HG03039 (cell line): ENCODE data around the gene MOGAT3.

ENCODE experiments used
- ATAC-seq: cut with Tn5 transposase; IDR thresholded peaks from one replicate; pipeline ENCODE4 v1.9.1; 2021; ENCODE audit warnings: mild to moderate bottlenecking, moderate library complexity; ENCODE audit not compliant: unreplicated experiment

Gene MOGAT3

DNA sequence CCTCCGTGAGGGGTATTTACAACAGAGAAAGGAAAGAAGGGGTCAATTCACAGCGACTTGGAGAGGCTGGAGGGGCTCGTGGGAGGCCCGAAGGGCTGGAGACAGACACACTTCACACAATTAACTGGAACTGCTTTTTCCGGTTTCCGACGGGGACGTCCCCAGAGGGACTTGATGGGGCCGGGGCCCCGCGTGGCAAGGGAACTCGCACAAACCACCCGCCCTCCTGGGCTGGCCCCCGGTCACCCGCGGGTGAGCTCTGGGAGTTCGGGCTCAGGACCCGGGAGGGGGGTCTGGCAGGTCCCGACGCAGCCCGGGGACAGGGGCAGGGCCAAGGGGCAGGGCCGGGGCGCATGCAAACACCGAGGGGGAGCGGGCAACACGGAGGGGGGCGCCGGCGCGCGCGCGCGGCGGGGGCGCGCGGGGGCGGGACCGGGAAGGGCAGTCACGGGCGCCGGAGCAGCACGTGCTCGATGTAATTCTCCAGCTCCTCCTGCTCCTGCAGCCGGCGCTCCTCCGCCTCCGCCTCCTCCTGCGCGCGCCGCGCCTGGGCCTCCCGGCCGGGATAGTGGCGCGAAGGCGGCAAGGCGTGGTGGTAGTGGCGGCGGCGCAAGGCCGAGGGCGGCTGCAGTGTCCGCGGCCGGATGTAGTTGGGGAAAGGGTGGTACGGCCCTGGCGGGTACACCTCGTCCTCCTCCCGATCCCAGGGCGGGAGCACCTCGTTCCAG is 38.1 kb downstream of the MOGAT3 start:
- ATAC-seq: no peak

DNA sequence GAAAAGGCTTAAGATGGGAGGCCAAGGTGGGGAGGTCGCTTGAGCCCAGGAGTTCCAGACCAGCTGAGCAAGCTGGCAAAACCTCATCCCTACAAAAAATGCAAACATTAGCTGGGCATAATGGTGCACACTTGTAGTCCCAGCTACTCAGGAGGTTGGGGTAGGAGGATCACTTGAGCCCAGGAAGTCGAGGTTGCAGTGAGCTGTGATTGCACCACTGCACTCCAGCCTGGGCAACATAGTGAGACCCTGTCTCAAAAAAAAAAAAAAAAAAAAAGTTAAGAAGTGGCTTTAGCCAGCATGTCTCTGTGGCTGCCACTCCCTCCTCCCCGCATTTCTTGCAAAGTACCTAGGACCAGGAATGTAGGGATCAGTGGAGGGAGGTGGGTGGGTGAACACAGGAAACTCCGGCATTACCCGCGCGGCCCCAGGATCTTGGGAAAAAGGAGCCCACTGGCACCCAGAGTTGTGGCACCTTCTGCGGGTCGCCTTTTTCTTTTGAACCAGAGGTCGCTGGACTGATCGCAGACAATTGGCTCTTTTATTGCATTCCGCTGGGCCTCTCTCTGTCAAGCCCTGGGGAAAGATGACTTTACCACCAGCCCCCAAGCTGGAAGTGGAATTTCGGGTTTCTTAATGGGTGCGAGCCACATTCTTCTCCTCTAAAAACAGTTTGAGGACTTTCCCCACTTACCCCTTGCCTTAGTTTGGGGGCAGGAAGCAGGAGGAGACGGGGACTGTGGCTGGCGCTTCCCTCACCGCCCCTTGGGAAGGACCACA is 39.0 kb downstream of the MOGAT3 start:
- no peak for ATAC-seq

DNA sequence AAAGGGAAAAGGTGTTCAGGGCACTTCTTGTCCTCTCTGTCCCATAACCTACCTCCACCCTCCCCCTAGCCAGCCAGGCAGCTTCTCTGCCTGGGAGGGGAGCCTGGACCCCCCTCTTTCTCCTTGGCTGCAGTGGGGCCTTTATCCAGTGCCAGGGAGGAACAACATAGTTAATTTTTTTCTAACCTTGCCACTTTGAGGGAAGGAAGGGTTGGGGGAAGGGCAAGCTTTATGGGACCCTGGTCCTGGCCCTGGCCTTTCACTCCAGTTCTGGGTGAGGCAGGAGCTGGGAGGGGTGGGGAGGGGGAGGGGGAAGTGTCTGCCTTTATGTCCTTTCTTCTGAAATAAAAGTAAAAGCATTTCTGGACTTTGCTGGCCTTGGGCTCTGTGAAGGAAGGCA is 39.9 kb downstream of the MOGAT3 start:
- no peak for ATAC-seq

DNA sequence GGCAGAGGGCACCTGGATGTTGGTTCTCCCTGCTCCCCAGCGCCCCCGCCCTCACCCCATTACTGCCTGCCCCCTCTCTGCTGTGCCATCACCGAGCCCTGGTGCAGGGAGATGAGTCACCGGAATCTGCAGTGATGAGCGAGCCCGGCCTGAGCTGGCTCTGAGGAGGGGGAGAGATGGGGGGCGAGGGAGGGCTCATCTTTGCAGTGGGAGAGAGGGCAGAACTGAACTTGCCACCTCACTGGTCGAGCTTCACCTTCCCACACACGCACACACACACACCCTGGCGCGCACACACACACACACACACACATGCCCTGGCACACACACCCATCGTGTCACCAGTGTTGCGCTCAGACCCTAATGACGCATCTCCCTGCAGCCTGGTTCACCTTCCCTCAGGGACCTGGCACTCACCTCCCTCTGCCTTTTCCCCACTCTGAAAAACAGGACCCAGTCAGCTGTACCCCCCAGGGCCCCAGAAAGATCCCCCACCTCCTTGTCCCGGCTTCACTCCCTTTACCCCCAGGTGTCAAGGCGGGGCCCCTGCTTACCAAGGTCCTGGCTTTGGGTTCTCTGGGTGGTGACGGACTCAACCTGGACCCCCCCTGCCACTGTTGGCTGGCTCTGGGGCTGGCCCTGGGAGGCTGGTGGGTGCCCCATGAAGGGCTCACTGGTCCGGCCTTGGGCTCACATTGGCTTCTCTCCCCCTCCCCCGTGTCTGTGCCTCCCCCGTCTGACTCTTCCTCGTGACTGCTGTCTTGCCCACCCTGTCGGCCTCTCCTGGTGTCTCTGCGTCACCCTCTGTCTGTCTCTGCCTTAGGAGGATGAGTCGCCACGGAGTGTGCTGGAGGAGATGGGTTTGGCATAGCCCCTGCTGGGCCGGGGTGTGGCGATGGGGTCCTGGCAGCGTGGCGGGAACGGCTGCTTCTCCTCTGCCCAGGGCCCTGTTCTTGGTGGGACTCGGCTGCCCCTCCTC is 40.9 kb downstream of the MOGAT3 start:
- ATAC-seq: no peak

DNA sequence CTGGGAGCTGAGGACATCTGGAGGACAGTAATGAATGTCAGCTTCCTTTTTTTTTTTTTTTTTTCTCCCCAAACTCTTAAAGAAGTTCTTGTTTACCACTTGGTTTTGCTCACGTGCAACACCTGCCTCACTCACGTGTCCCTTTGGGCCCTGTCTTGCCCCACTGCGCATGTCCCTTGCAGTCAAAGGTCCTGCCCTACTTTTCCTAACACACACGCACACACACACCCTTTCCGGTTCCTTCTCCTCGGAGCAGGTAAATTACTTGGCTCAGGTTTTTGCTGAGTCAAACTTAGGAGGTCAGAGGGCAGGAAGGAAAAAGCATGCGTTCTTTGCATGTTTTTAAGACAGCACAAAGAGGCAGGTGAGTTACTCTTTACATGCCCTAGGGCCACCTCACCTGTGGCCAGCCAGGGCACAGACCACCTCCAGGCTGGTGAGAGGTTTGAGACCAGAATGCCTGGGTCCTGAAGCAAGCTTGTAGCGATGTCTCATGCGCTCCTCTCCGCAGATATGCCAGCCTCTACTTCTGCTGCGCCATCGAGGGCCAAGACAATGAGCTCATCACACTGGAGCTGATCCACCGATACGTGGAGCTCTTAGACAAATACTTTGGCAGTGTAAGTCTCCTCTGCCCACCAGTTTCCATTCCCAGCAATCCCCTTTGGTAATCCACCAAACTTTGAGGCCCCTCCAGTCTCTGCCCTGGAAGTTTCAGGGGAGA is 43.8 kb downstream of the MOGAT3 start:
- no peak for ATAC-seq

DNA sequence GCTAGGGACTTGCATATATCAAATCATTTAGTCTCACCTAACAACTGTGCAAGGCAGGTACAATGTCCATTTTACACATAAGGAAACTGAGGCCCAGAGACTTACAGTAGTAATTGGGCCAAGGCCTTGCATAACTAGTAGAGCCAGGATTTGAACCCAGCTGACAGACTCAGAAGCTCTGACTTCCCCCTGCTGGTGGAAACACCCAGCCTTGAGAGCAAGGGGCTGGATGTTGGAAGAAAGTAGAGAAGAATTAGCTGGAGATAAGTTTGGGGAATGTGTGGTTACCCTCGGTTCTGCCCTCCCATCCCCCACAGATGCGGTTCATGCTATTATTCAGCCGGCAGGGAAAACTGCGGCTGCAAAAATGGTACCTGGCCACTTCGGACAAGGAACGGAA is 44.6 kb downstream of the MOGAT3 start:
- no peak for ATAC-seq

DNA sequence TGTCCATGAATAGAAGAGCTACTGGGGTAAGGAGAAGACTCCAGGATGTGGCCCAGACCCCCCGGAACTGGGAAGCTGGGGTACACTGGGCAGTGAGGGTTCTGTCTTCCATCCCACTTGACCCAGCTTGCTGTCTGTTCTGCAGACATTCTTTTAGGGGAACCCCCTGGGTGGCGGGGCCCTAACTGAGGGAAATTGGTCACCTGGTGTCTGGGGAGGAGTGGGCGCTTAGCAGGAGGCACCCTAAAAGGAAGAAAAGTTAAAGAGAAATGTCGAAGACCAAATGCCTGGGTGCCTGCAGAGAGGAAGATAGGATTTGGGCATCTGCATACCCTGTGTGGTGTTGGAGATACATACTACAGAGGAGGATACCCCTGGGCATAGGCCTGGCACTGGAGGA is 45.5 kb downstream of the MOGAT3 start:
- no peak for ATAC-seq

DNA sequence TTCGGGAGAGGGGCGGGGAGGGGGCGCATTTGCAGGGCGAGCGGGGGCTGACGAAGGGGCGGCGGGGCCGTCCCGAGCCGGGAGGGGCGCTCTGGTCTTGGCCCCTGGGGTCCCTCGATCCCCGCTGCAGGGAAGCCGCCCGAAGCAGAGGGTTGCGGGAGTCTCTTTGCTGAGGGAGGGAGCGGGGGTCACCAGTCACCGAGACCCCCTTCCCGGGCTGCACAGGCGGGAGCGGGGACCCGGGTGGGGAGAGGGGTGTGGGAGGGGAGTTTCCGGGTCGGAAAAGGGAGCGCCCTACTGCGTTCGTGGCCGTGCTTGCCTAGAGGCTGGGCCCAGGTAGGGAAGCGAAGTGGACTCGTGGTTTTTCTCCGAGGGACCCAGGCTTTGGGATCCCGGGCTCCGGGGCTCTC is 46.1 kb downstream of the MOGAT3 start:
- ATAC-seq: peak; percentile 17

DNA sequence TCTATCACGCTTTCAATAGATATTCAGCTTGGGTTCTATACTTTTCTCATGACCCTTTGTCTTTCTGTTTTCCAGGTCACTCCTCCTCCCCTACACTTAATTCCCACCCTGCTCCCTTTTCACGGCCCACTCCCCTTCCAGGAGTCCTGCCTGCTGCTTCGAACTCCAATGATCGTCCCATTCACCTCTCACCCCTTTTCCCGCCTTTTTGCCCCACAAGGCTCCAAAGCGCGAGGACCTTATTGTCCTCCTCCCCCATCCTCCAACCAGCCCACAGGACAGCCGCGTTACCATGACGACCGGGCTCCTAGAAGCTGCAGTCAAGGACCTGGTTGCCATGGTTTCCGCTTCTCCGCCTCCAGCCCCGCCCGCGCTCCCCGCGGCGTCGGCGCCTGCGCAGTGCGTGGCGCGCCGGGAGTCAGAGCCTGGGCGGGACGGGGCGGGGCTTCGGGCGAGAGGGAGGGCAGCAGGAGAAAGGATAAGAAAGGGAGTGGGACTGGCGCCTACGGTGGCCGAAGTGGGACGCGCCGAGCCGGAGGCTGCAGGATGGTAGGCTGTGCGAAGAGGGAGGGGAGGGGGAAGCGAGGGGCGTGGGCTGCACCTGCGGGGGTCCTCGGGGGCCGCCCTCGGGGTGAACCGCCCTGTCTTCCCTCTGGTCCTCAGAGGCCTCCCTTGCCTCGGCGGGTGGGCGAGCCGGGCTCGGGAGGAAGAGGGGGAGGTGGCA is 46.7 kb downstream of the MOGAT3 start, which contains the start of gene AP1S1:
Gene AP1S1, plus strand, starts transcription at position 508 of the 724 bp plus-strand sequence. Its CDS starts 39 bp downstream, at position 547.
- ATAC-seq: peak; percentile 63

DNA sequence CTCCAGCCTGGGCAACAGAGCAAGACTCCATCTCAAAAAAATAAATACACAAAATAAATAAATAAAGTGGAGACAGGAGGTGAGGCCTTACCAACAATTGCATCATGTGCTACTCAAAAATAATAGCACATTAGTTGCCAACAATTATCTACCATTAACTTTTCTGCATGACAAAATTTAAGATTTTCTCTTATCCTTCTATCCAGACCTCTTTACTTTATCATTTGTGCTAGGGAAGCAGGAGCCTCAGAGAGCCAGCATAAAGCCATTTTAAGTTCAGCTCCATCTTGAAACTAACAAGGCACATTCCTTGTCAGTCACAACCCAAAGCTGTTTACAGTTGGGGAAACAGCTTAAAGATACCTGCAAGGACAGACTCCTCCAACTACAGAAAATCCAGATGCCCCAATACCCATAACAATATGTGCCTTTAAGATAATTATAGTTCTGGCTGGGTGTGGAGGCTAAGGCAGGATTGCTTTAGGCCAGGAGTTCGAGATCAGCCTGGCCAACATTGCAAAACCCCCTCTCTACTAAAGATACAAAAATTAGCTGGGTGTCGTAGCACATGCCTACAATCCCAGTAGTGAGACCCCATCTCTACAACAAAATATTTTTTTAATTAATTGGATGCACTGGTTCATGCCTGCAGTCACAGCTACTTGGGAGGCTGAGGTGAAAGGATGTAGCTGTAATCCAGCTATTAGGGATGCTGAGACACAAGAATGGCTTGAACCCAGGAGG is 48.8 kb downstream of the MOGAT3 start:
- ATAC-seq: no peak
